Measurements from ENCODE around the gene IRF4.

The IRF4 gene

GRCh38 chr6:353642-354614 lies 37.6 kb upstream of the IRF4 start:
- DNase-seq, result no peak

DNA sequence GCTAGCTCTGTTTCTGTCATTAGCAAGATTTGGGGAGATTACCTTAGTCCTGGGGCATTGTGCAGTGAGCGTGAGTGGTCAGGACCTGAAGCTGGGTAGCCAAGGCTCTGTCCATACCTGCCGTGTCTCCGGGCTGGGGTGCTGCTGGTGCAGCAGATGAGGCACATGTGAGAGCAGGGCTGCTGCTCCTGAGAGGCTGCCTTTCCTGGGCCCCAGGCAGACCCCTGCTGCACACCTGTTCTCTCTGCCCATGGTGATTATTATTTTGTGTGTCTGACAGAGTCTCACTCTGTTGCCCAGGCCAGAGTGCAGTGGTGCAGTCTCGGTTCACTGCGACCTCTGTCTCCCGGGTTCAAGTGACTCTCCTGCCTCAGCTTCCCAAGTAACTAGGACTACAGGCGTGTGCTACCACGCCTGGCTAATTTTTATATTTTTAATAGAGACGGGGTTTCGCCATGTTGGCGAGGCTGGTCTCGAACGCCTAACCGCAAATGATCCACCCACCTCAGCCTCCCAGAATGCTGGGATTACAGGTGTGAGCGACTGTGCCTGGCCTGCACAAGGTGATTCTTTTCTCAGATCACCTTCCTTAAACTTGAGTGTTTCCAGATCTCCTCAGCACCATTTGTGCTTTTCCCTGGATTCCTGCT lies 36.8 kb upstream of the IRF4 start:
- DNase-seq, result no peak

DNA sequence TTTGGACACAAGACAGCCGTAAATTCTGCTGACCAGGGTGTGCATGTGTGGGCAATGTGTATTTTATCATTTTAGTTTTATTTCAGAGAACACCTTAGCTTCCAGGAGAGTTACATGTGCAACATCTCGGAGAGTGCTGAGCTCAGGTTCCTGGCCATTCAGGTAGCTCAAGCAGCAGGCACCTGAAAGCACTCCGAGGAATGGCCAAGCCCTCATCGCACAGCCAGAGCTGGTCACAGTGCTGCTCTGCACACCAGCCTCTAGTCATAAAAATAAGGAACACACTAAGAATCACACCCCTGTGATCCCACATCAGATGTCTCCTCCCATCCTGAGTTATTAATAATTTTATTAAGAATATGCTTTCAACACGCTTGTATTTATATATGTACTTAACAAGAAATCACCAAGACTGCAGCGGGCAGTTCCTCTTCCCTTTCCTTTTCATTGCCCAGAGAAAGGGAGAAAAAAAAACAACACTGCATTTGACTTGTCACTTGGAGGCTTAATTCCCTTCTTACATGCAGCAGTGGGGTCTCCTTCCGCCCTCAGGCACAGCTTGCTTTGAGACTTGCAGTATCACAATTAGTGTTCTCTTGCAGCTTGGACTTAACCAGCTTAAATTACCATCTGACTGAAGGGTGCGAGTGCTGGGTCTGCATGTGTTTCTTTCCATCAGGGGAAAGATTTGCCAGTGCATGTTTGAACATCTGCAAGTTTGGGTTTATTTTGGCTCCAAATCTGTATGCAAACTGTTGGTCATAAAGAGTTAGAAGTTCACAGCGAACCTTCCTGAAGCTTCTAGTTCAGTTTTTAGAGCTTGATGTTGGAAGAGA lies 36.0 kb upstream of the IRF4 start:
- DNase-seq, result no peak

DNA sequence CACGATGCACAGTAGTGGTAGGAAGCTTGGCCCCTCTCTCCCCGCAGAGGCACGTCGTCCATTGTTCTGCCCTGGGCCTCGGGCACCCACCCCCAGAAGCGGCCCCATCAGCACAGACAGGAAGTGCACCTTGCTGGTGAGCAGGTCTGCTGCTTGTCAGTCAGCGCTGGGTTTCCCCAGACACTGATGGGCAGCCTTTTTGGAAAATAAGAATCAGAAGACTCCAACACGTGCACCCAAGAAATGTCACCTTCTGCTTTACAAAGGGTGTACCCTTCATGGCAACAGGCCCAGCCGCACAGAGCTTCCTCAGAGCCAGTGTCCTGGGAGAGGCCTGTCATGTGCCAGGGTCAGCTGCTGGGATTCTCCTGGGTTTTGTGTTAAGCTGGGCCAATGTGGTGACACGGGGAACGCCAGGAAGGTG lies 34.7 kb upstream of the IRF4 start:
- peak; percentile 31 for DNase-seq

DNA sequence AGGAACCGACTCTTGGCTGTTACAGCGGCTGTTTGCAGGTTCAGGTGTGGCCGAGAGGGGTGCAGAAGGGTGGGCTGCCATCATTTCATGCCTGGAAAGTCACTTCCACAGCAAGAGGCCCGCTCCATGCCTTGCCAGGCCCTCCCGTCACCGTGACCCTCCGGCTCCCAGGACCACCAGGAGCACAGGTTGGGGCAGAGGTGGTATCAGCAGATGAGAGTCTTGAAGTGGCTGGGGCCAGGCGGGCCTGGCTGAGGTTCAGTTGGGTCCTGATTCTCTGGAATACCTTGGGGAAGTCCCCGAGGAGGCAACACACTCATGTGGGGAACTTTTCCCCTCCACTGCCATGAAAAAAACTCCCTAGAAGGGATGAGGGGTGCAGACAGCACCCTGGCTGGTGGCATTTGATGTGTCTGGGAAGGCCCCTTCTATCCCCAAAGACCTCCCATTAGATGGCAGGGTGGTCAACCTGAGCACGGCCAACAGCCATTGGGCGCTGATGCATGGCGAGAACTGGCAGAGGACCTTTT lies 34.2 kb upstream of the IRF4 start:
- DNase-seq, result no peak

DNA sequence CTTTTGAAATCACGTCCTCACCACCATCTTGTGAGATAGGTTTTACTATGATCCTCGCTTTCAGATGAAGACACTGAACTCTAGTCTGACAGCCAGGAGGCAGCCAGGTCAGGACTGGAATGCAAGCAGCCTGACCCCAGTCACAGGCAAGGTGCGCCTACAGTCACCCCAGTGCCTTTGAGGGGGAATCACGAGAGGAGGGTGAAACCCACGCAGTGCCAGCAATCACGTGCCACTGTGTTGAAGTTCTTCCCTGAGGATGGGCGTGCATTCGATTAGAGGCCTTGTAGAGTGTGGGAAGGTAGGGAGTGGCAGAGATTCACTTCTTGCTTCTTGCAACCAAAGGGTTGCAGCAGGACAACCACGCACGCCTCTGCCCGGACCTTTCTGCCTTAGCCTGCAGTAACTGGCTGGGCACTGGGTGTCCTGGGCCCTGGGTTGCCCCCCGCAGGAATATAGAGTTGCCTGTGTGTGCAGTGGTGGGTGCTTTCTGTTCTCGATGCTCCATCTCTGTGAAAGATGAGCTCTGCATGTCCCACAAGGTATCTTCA lies 33.7 kb upstream of the IRF4 start:
- DNase-seq, result no peak

DNA sequence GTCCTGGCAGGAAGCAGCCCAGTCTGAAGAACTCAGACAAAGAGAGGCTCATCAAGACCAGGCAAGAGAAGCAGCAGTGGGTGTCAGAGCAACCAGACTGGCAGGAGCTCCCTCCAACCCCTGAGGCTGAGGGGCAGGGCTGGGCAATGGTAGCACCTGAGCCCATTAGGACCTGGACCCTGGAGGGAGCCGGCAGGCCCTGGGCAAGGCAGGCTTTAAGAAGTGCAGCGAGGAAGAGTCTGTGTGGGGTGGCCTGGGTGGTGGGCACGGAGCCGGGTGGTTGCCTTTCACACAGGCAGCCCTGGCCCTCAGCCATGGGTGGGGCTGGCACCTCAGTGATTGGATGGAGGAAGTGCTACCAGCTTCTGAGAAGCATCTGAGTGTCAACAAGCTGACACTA lies 33.1 kb upstream of the IRF4 start:
- DNase-seq, result no peak

DNA sequence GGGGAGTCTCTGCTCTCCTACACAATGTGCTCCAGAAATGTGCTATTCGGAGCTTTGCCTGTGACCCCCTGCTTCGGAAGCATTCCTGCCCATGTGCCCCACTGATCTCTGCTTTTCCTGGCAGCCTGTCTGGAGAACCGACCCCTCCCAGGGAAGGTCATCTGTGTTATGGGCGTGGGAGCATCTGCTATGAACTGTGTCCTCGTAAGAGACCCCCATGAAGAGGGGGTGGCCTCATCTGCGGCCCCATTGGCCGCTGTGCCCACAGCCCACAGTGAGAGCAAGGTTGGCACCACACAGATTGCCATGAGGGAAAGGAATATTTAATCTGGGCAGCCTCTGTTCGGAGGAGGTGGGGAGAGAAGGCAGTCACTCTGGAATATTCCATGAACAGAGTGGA lies 32.7 kb upstream of the IRF4 start:
- DNase-seq, result no peak

- DNase-seq, result no peak
Measured at GRCh38 chr6:359261-360035, 32.1 kb upstream of the IRF4 start.

- DNase-seq, result no peak
Measured at GRCh38 chr6:360349-360748, 31.2 kb upstream of the IRF4 start.

GRCh38 chr6:360764-361373 lies 30.7 kb upstream of the IRF4 start:
- DNase-seq, result no peak

GRCh38 chr6:361411-362132 lies 30.0 kb upstream of the IRF4 start:
- no peak for DNase-seq

DNA sequence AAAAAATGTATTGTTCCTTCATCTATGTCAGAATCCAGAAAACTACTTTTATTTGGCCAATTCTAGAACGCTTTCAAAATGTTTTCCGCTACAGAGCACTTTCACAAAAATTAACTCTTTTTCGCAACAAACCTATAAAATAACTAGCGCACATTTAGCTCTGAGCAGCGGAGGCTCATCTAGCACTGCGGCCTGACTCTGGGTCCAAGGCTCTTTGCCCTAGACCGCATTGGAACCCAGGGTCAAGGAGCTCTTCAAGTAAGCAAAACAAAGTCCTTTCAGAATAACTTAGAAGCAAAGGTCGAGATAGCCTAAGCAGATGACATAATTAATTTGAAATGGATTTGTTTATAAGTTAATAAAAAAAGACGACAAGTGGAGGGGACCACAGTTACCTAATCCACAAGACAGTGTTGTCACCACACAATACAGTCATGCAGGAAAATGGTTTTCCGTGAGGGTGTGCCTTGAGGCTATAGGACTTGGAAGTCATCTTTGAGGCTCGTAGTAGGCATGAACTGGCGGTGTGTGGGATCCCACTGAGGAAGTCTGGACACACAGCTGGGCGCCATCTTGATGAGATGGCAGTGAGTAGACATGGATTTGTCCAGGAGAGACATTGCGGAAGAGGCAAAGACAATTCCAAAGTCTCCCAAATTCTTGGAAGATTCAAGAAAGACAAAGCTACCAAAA lies 29.2 kb upstream of the IRF4 start:
- no peak for DNase-seq

DNA sequence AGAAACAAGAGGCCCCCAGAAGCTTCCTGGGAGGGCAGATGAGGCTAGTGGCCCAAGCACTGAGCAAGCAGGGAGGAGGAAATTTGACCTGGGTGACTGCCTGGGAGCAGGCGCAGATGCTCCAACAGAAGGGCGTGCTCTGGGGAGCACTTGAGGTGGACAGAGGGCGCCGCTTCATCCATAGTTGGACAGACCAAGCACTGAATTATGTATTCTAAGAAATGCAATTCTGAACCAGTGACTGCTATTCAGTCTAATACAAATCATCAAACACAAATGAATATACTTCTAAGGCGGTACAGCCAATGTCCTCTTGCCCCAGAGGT lies 28.7 kb upstream of the IRF4 start:
- DNase-seq, result no peak

DNA sequence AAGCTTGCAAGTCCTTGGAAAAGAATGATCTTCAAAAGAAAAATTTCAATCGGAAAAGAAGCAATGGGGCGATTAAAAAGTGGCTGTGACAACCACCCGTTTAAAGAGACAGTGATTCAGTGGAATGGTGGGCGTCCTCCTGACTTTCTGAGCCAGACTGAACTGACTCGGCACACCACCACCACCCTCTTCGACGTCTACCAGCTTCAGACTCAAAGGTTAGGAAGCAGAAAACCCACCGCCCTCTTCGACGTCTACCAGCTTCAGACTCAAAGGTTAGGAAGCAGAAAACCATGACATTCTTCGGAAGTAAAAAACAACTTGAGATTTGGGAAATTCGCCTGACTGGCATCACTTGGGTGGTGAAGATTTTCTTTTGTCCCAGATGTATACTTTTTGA lies 28.3 kb upstream of the IRF4 start:
- DNase-seq, result no peak

DNA sequence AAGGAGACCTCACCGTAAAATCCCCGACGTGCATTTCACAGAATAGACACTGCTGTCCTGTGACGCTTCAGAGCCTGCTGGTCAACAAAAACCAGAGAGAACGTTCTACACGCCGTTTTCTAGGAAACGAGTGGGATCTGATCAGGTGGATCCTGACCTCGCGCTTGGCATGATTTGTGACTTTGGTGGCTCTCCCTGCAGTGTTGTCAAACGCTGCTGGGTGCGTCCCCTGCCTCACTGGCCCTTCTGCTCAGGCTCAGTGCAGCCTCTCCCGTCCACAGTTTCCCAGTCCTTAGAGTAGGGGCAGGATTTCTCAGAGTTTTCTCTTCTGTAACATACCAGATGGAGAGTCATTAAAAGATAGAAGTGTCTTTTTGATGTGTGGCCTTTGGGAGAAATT lies 27.6 kb upstream of the IRF4 start:
- DNase-seq, result no peak

GRCh38 chr6:364609-365540 lies 26.7 kb upstream of the IRF4 start:
- DNase-seq, result no peak

DNA sequence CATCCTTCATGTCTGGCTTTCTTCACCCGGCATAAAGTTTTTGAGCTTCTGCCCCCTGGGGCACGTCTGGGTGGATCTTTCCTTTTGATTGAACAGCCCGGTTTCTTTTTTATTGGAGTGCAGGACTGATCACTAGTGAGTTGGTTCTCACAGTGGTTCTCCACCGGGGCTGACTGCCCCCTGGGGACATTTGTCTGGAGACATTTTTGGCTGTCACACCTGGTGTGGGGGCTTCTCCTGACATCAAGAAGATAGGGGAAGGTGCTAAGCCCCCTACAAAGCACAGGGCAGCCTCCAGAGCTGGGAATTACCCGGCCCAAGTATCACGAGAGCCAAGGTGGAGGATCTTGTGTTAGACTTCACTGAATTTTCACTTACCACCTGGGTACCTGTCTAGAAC lies 25.7 kb upstream of the IRF4 start:
- no peak for DNase-seq
